GM19467 (cell line): ENCODE measurements around the gene HLX.

ENCODE experiments used
- ATAC-seq: cut with Tn5 transposase; IDR thresholded peaks from one replicate; pipeline ENCODE4 v1.9.1; 2021; ENCODE audit warnings: mild to moderate bottlenecking, moderate library complexity; ENCODE audit not compliant: unreplicated experiment

The HLX gene

GRCh38 chr1:220895412-220895946 lies 16.2 kb downstream of the HLX start:
- ATAC-seq, result no peak

- no peak for ATAC-seq
Observed at GRCh38 chr1:220896092-220896491, 16.8 kb downstream of the HLX start.

- ATAC-seq, result no peak
Observed at GRCh38 chr1:220900842-220901241, 21.6 kb downstream of the HLX start.

- ATAC-seq, result no peak
Observed at GRCh38 chr1:220901881-220902280, 22.6 kb downstream of the HLX start.

- no peak for ATAC-seq
Observed at GRCh38 chr1:220902916-220903315, 23.7 kb downstream of the HLX start.

GRCh38 chr1:220904876-220905275 lies 25.6 kb downstream of the HLX start:
- no peak for ATAC-seq

- ATAC-seq, result no peak
Observed at GRCh38 chr1:220905650-220906560, 26.7 kb downstream of the HLX start.

GRCh38 chr1:220906561-220907334 lies 27.5 kb downstream of the HLX start:
- ATAC-seq, result no peak

- no peak for ATAC-seq
Observed at GRCh38 chr1:220908757-220909156, 29.5 kb downstream of the HLX start.

GRCh38 chr1:220910021-220910420 lies 30.8 kb downstream of the HLX start:
- no peak for ATAC-seq

- ATAC-seq, result no peak
Observed at GRCh38 chr1:220914283-220915116, 35.3 kb downstream of the HLX start.

GRCh38 chr1:220915117-220915440 lies 35.8 kb downstream of the HLX start:
- ATAC-seq, result no peak

GRCh38 chr1:220915954-220916353 lies 36.7 kb downstream of the HLX start:
- ATAC-seq, result no peak

GRCh38 chr1:220917101-220917500 lies 37.9 kb downstream of the HLX start:
- ATAC-seq, result no peak

GRCh38 chr1:220917535-220918209 lies 38.4 kb downstream of the HLX start:
- ATAC-seq, result no peak

- ATAC-seq, result no peak
Observed at GRCh38 chr1:220918285-220918951, 39.2 kb downstream of the HLX start.

GRCh38 chr1:220920967-220921366 lies 41.7 kb downstream of the HLX start:
- no peak for ATAC-seq

GRCh38 chr1:220921498-220921897 lies 42.3 kb downstream of the HLX start:
- ATAC-seq, result no peak

- ATAC-seq, result no peak
Observed at GRCh38 chr1:220921971-220922635, 42.9 kb downstream of the HLX start.
